Osteocyte (in vitro differentiated cells): ENCODE data around the gene NRG3. TPM values are rescaled to one million over a fixed set of nuclear protein-coding genes. Genes with fewer than 3 reads are reported as not detected.

Source experiments
- DNase-seq: peaks from one replicate; pipeline ENCODE4 v3.0.0; 2021; ENCODE audit warnings: mixed read lengths; ENCODE audit not compliant: unreplicated experiment; ENCODE audit errors: extremely low spot score
- H3K27ac Mint-ChIP-seq: one replicate; pipeline ENCODE4 v1.8.0; 2021; ENCODE audit warnings: mild to moderate bottlenecking, mixed read lengths; ENCODE audit not compliant: unreplicated experiment
- H3K27me3 Mint-ChIP-seq: one replicate; pipeline ENCODE4 v1.8.0; 2021; ENCODE audit warnings: mixed read lengths; ENCODE audit not compliant: unreplicated experiment
- H3K36me3 Mint-ChIP-seq: one replicate; pipeline ENCODE4 v1.8.0; 2021; ENCODE audit warnings: mixed read lengths; ENCODE audit not compliant: unreplicated experiment
- H3K4me1 Mint-ChIP-seq: one replicate; pipeline ENCODE4 v1.8.0; 2021; ENCODE audit warnings: mixed read lengths; ENCODE audit not compliant: unreplicated experiment
- H3K4me3 Mint-ChIP-seq: one replicate; pipeline ENCODE4 v1.8.0; 2021; ENCODE audit warnings: mild to moderate bottlenecking, moderate library complexity, mixed read lengths; ENCODE audit not compliant: unreplicated experiment
- H3K9me3 Mint-ChIP-seq: one replicate; pipeline ENCODE4 v1.8.0; 2021; ENCODE audit warnings: mixed read lengths; ENCODE audit not compliant: unreplicated experiment
- CTCF ChIP-seq: fragments of 200-600 bp; sonication (generic); IDR thresholded peaks from 2 replicates; pipeline ENCODE4 v1.5.0; 2021; ENCODE audit warnings: antibody characterized with exemption, mild to moderate bottlenecking, moderate library complexity
- total RNA-seq: library from RNA; stranded (reverse); gene quantifications from 2 replicates; pipeline ENCODE4 v1.2.1, GENCODE V29; 2021

NRG3 gene
- total RNA-seq, 1 donor from 2014 or later = not detected

DNA sequence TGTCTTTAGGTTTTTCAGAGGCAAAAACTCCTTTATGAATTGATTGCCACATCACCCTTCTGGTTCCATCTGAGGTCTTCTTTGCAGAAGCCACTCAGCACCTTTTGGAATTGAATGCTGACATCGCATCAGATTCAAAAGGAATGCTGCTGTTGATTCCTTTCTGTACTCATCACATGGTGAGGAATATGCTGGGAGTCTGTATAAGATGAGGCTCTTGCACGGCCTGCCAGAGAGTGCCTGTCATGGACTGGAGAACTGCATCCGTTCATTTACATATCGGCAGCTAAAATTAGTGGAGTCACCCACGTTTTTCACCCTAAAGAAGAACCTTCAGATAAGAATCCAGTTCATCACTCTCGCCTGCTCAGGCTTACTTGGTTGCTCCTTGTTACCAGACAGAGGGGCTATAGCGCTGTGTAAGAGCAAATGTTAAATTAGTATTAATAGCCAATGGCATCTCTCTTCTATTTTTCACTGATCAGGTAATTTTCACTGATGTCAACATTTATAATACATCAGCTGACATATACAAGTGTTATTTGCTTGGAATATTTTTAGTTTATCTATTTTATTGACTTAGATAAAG, 14.3 kb downstream of the NRG3 start:
- H3K9me3 Mint-ChIP-seq = peaks cover 9% of the 10 kb centered on the region
- no peak overlapping the region for H3K27ac Mint-ChIP-seq
- no peaks in the 10 kb centered on the region for H3K36me3 Mint-ChIP-seq
- H3K27me3 Mint-ChIP-seq = no peaks in the 10 kb centered on the region
- TF ChIP-seq CTCF = no peak
- DNase-seq = no peak
- no peak overlapping the region for H3K4me3 Mint-ChIP-seq
- H3K4me1 Mint-ChIP-seq = no peaks in the 10 kb centered on the region

- TF ChIP-seq CTCF = no peak
- Mint-ChIP-seq H3K4me3 (no peak overlapping the region), H3K9me3 (peaks cover 15% of the 10 kb centered on the region), H3K4me1 (no peaks in the 10 kb centered on the region), H3K36me3 (no peaks in the 10 kb centered on the region), H3K27ac (no peak overlapping the region), H3K27me3 (no peaks in the 10 kb centered on the region)
- no peak for DNase-seq
Observed at GRCh38 chr10:81894616-81895015, 19.6 kb downstream of the NRG3 start.

GRCh38 chr10:81898518-81898917, 23.5 kb downstream of the NRG3 start:
- Mint-ChIP-seq H3K27ac (no peak overlapping the region), H3K27me3 (no peaks in the 10 kb centered on the region), H3K36me3 (no peaks in the 10 kb centered on the region), H3K4me1 (no peaks in the 10 kb centered on the region), H3K4me3 (no peak overlapping the region), H3K9me3 (peaks cover 10% of the 10 kb centered on the region)
- TF ChIP-seq CTCF = no peak
- DNase-seq = no peak

DNA sequence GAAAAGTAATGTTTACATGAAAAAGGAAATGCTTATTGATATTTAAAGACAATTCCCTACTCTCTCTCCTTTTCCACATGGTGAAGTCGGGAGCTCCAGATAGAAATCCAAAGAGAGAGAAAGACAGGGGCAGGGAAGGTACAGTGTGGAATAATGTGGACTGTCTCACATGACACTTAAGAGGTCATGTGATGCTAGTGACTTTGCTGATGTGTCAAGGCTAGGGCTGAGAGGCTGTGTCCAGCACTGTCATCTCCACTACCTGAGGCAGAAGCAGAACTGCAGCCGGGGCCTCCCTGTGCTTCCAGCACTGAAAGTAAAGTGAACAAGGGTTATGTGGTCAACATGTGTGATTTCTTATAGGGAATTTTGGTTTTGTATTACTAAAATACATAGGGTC, 26.0 kb downstream of the NRG3 start:
- H3K36me3 Mint-ChIP-seq = no peaks in the 10 kb centered on the region
- no peak overlapping the region for H3K27ac Mint-ChIP-seq
- H3K4me3 Mint-ChIP-seq = no peak overlapping the region
- DNase-seq = no peak
- H3K4me1 Mint-ChIP-seq = no peaks in the 10 kb centered on the region
- no peak for TF ChIP-seq CTCF
- H3K9me3 Mint-ChIP-seq = peaks cover 12% of the 10 kb centered on the region
- no peaks in the 10 kb centered on the region for H3K27me3 Mint-ChIP-seq

DNA sequence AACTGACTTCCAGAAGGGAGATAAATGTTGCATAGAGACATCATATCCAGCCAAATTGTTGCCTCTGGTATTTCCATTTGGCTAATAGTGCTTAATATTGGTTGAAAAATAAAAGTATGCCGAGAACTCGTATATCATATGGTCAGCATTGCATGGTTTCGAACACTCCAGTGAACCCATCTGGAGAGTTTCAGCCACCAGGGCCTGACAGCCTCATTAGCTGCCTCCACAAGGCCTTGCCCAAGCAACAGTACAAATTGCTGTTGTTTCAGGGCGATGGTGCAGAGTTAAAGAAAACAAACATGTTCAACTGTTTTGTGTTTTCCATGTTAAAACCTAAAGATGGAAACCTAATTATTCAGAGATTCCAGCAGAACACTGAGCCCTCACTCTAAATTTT, 28.5 kb downstream of the NRG3 start:
- H3K27me3 Mint-ChIP-seq = no peaks in the 10 kb centered on the region
- DNase-seq = no peak
- no peak overlapping the region for H3K4me3 Mint-ChIP-seq
- no peaks in the 10 kb centered on the region for H3K4me1 Mint-ChIP-seq
- H3K9me3 Mint-ChIP-seq = peaks cover 14% of the 10 kb centered on the region
- H3K36me3 Mint-ChIP-seq = no peaks in the 10 kb centered on the region
- TF ChIP-seq CTCF = no peak
- H3K27ac Mint-ChIP-seq = no peak overlapping the region
